Body of pancreas (tissue), 4 donors: ENCODE measurements around the gene DSCAM. TPM values are rescaled to one million over a fixed set of nuclear protein-coding genes. Genes with fewer than 3 reads are reported as not detected.

Experiments
- ATAC-seq: fragments of 150-250 bp; one replicate; pipeline ENCODE4 v1.9.1; 2016
- DNase-seq, 4 donors: peaks; one replicate each; pipeline ENCODE4 v3.0.0-alpha.2; 2019
- H3K27ac ChIP-seq, 4 donors: fragments of 200-600 bp; sonication (generic); 1 replicate in 3 of 4; 2 replicates in 1 of 4; pipeline versions ENCODE4 v1.5.1 to v1.6.1; 2016 to 2019; ENCODE audit warnings: mild to moderate bottlenecking in 1 of 4, mixed read lengths in 1 of 4, moderate library complexity in 1 of 4
- H3K27me3 ChIP-seq, 2 donors: fragments of 200-600 bp; sonication (generic); one replicate each; pipeline ENCODE4 v1.6.0; 2016; ENCODE audit warnings: mild to moderate bottlenecking in 1 of 2
- H3K36me3 ChIP-seq, 2 donors: fragments of 200-600 bp; sonication (generic); replicated peaks in 1 of 2; 2 replicates each; pipeline ENCODE4 v1.5.1; 2016; ENCODE audit warnings: low read depth in 2 of 2; ENCODE audit not compliant: insufficient read depth in 1 of 2
- H3K4me1 ChIP-seq: fragments of 200-600 bp; sonication (generic); one replicate; pipeline ENCODE4 v1.6.0; 2016
- H3K4me3 ChIP-seq, 2 donors: fragments of 200-600 bp; sonication (generic); 1 replicate in 1 of 2; 2 replicates in 1 of 2; pipeline ENCODE4 v1.5.1; 2016 to 2019
- H3K9me3 ChIP-seq, 3 donors: fragments of 200-600 bp; sonication (generic); 1 replicate in 2 of 3; 2 replicates in 1 of 3; pipeline ENCODE4 v1.5.1; 2016
- CTCF ChIP-seq, 7 experiments: fragments of 450-650 bp in 4 of 7; fragments of 200-600 bp in 3 of 7; sonication (generic) in 3 of 7; IDR thresholded peaks; one replicate each; pipeline ENCODE4 v1.5.1; 2016 to 2019; ENCODE audit warnings: antibody characterized with exemption in 7 of 7
- POLR2A ChIP-seq, 3 donors: fragments of 450-650 bp; IDR thresholded peaks; one replicate each; pipeline ENCODE4 v1.6.1; 2016; ENCODE audit warnings: antibody characterized with exemption in 3 of 3, mild to moderate bottlenecking in 2 of 3
- WGBS, 2 donors: methylation state at CpG; one replicate each; pipeline ENCODE4 v1.1.5; 2017; 5-methylcytosine and 5-hydroxymethylcytosine counted together
- intact Hi-C: fragments of 100-400 bp; cut with DNase I; formaldehyde crosslinking; loops from one replicate; pipeline ENCODE4 v1.15.1; 2023
- total RNA-seq, 2 donors: library from RNA; depleted of rRNA; stranded (reverse); fragments of >200 nt; gene quantifications; one replicate each; pipeline ENCODE4 v1.1.0, GENCODE V29; 2016

Gene DSCAM
- total RNA-seq, 2 donors from 2014 or later = 0.26 TPM; not detected in 1

GRCh38 chr21:40504825-40505224 is 342.1 kb downstream of the DSCAM start:
- Histone ChIP-seq H3K27ac (no peak overlapping the region), H3K27me3 (no peaks in the 10 kb centered on the region), H3K9me3 (no peaks in the 10 kb centered on the region), H3K36me3 (no peaks in the 10 kb centered on the region), H3K4me3 (no peak overlapping the region), H3K4me1 (peaks cover 21% of the 10 kb centered on the region)
- intact Hi-C loops = no loop called here
- WGBS, 2 donors = 21 to 23% methylated on average over 1 of the region's 1 CpG
- no peak for DNase-seq
- TF ChIP-seq CTCF (IDR thresholded peaks at IDR 0.05) = peak in 1 of 7 experiments; percentile 3
- TF ChIP-seq POLR2A (IDR thresholded peaks at IDR 0.05) = no peak
- no peak for ATAC-seq

DNA sequence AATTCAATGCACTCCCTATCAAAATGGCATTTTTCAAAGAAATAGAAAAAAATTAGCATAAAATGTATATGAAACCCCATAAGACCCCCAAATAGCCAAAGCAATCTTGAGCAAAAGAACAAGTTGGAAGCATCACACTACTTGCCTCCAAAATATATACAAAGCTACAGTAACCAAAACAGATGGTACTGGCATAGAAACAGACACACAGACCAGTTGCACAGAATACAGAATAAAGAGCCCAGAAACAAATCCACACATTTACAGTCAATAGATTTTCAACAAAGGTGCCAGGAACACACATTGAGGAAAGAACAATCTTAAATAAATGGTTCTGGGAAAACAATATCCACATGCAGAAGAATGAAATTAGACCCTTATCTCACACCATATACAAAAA is 350.8 kb downstream of the DSCAM start:
- Histone ChIP-seq H3K4me3 (no peak overlapping the region), H3K27me3 (no peaks in the 10 kb centered on the region), H3K9me3 (no peaks in the 10 kb centered on the region), H3K36me3 (no peaks in the 10 kb centered on the region), H3K4me1 (no peaks in the 10 kb centered on the region), H3K27ac (no peak overlapping the region)
- ATAC-seq (no peak), DNase-seq (no peak)
- TF ChIP-seq CTCF (IDR thresholded peaks at IDR 0.05) = no peak
- TF ChIP-seq POLR2A (IDR thresholded peaks at IDR 0.05) = no peak
- intact Hi-C loops = no loop called here

DNA sequence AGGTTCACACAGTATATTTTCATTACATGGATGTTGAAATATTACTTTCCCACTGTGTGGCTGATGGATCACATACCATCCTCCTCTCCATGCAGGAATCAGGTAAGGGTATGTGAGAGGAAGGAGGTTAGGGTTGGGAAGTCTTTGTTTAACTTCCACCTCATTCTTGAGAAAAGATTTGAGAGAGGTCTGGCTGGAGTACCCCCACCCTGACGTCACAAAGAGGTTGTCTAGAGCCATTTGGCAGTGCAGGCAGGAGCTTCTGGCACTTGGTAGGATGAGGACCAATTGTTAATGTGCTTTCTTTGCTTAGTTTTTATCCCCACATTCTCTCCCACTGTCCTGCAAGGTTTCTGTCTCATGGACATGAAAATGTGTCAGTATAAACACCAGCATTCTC is 356.6 kb downstream of the DSCAM start:
- H3K4me1 ChIP-seq = no peaks in the 10 kb centered on the region
- no peak for TF ChIP-seq POLR2A (IDR thresholded peaks at IDR 0.05)
- TF ChIP-seq CTCF (IDR thresholded peaks at IDR 0.05) = no peak
- no peaks in the 10 kb centered on the region for H3K36me3 ChIP-seq
- H3K4me3 ChIP-seq = no peak overlapping the region
- no peak for ATAC-seq
- no peak for DNase-seq
- intact Hi-C loops = no loop called here
- H3K27ac ChIP-seq = no peak overlapping the region
- H3K27me3 ChIP-seq = no peaks in the 10 kb centered on the region
- 47 to 57% methylated on average over 1 of the region's 1 CpG for WGBS, 2 donors
- no peaks in the 10 kb centered on the region for H3K9me3 ChIP-seq

GRCh38 chr21:40489001-40489400 is 358.0 kb downstream of the DSCAM start:
- H3K4me3 ChIP-seq = no peak overlapping the region
- H3K36me3 ChIP-seq = no peaks in the 10 kb centered on the region
- DNase-seq (no peak), ATAC-seq (no peak)
- H3K27ac ChIP-seq = no peak overlapping the region
- TF ChIP-seq POLR2A (IDR thresholded peaks at IDR 0.05) (no peak), CTCF (IDR thresholded peaks at IDR 0.05) (no peak)
- 58 to 86% methylated on average over 1 of the region's 1 CpG for WGBS, 2 donors
- intact Hi-C loops = no loop called here
- H3K9me3 ChIP-seq = no peaks in the 10 kb centered on the region
- H3K4me1 ChIP-seq = no peaks in the 10 kb centered on the region
- no peaks in the 10 kb centered on the region for H3K27me3 ChIP-seq

DNA sequence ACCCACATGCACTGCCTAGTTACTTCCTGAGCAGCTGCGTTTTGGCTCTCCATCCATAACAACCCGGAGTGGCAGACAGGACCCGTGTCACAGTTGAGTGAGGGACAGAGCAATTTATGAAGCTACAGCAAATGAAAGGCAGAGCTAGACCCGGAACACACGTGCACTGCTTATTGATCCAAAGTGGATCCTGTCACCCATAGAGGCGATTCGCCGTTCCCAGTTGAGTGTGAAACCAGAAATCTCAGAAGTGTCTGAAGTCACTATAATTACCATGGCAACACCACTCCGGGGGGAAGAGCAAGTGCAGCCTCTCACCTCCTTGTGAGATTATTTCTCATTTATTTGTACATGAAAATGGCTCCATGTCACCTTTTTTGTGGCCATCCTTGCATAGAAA is 365.2 kb downstream of the DSCAM start:
- Histone ChIP-seq H3K27me3 (no peaks in the 10 kb centered on the region), H3K27ac (no peak overlapping the region), H3K4me3 (no peak overlapping the region), H3K36me3 (no peaks in the 10 kb centered on the region), H3K9me3 (no peaks in the 10 kb centered on the region), H3K4me1 (no peaks in the 10 kb centered on the region)
- WGBS, 2 donors = 46 to 53% methylated on average over 9 of the region's 9 CpGs
- intact Hi-C loops = no loop called here
- TF ChIP-seq POLR2A (IDR thresholded peaks at IDR 0.05) = no peak
- TF ChIP-seq CTCF (IDR thresholded peaks at IDR 0.05) = no peak
- ATAC-seq (no peak), DNase-seq (no peak)
